Measurements from ENCODE around the gene SORBS1. TPM values are rescaled to one million over a fixed set of nuclear protein-coding genes. Genes with fewer than 3 reads are reported as not detected.

SORBS1 gene
- total and polyA plus RNA-seq, 2 experiments from 2014 or later, result 0.65 to 1.2 TPM

DNA sequence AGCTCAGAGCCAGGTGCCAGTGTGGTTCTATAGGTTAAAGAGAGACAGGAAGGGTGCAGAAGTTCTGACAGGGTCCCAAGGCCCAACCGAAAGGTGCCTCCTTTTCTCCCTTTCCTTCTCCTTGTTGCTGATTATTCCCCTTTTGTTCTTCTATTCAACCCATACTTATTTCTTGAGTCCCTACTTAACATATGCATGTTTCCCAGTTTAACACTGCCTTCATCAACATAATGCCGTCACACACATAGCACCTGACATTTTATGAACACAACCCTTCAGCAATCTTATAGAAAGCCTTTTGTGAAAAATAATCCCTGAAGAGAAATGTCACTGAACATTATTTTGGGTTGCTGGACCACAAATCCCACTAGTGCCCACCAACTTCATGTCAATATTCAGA, 39.1 kb downstream of the SORBS1 start:
- H3F3A ChIP-seq (ENCODE audit: insufficient read depth), result 0 out of 2 replicates have a peak, but pooled peaks cover 5% of the 10 kb centered on the region
- in situ Hi-C loops (cut with MboI), result no loop called here
- H3K4me3 ChIP-seq, result no peak overlapping the region
- H4K20me1 ChIP-seq (ENCODE audit: insufficient read depth), result no peaks in the 10 kb centered on the region
- DNase-seq, result no peak
- 83 to 91% methylated on average over 2 of the region's 2 CpGs for WGBS, 2 experiments (ENCODE audit: low coverage in 1 of 2, low lambda C conversion rate in 2 of 2, missing lambda C conversion rate in 2 of 2)
- no peak overlapping the region for H3K27ac ChIP-seq
- H3K9me3 ChIP-seq (ENCODE audit: low read depth), result no peaks in the 10 kb centered on the region
- no peaks in the 10 kb centered on the region for H3K9me2 ChIP-seq (ENCODE audit: insufficient read depth)
- H3K79me2 ChIP-seq (ENCODE audit: insufficient read depth), result no peaks in the 10 kb centered on the region
- H3K36me3 ChIP-seq (ENCODE audit: low read depth), result no peaks in the 10 kb centered on the region
- H2AFZ ChIP-seq, result no peak overlapping the region
- peaks cover 9% of the 10 kb centered on the region for H3K4me1 ChIP-seq (ENCODE audit: insufficient read depth)
- H3K27me3 ChIP-seq (replicated peaks; ENCODE audit: insufficient read depth), result no peaks in the 10 kb centered on the region
- H3K9ac ChIP-seq, result no peak overlapping the region
- TF ChIP-seq EZH2phosphoT487 (IDR thresholded peaks at IDR 0.05; ENCODE audit: insufficient read depth, low read depth), result no peak
- TF ChIP-seq EZH2 (IDR thresholded peaks at IDR 0.05; ENCODE audit: insufficient read depth, poor library complexity, severe bottlenecking), result no peak
- H3K4me2 ChIP-seq (ENCODE audit: unreplicated experiment), result no peak overlapping the region

DNA sequence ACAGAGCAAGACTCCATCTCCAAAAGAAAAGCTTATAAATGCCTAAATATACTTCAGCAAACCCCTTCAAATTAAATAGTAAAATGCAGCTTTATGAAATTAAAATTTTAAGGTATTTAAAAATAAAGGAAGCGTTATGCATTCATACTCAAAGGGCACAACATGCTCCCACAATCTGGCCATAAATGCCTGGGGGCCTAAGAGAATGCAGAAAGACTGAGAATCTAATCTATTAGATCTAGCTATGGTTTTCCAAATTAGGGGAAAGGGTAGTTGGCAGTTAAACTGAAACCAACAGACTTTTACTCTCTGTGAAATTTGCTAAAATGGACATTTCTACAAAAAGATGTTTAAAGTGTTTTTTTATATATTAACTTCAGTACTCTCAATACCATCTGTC, 40.6 kb downstream of the SORBS1 start:
- no peaks in the 10 kb centered on the region for H4K20me1 ChIP-seq (ENCODE audit: insufficient read depth)
- no peak for DNase-seq
- 88 to 91% methylated on average over 1 of the region's 1 CpG for WGBS, 2 experiments (ENCODE audit: low coverage in 1 of 2, low lambda C conversion rate in 2 of 2, missing lambda C conversion rate in 2 of 2)
- H3K4me1 ChIP-seq (ENCODE audit: insufficient read depth), result peaks cover 9% of the 10 kb centered on the region
- H3K9me3 ChIP-seq (ENCODE audit: low read depth), result no peaks in the 10 kb centered on the region
- no peak overlapping the region for H3K4me3 ChIP-seq
- H3K27me3 ChIP-seq (replicated peaks; ENCODE audit: insufficient read depth), result no peaks in the 10 kb centered on the region
- TF ChIP-seq EZH2 (IDR thresholded peaks at IDR 0.05; ENCODE audit: insufficient read depth, poor library complexity, severe bottlenecking), result no peak
- TF ChIP-seq EZH2phosphoT487 (IDR thresholded peaks at IDR 0.05; ENCODE audit: insufficient read depth, low read depth), result no peak
- no peak overlapping the region for H2AFZ ChIP-seq
- H3K4me2 ChIP-seq (ENCODE audit: unreplicated experiment), result no peak overlapping the region
- 0 out of 2 replicates have a peak, but pooled peaks cover 5% of the 10 kb centered on the region for H3F3A ChIP-seq (ENCODE audit: insufficient read depth)
- H3K36me3 ChIP-seq (ENCODE audit: low read depth), result no peaks in the 10 kb centered on the region
- no peak overlapping the region for H3K27ac ChIP-seq
- no peaks in the 10 kb centered on the region for H3K79me2 ChIP-seq (ENCODE audit: insufficient read depth)
- no peak overlapping the region for H3K9ac ChIP-seq
- in situ Hi-C loops (cut with MboI), result no loop called here
- H3K9me2 ChIP-seq (ENCODE audit: insufficient read depth), result no peaks in the 10 kb centered on the region

DNA sequence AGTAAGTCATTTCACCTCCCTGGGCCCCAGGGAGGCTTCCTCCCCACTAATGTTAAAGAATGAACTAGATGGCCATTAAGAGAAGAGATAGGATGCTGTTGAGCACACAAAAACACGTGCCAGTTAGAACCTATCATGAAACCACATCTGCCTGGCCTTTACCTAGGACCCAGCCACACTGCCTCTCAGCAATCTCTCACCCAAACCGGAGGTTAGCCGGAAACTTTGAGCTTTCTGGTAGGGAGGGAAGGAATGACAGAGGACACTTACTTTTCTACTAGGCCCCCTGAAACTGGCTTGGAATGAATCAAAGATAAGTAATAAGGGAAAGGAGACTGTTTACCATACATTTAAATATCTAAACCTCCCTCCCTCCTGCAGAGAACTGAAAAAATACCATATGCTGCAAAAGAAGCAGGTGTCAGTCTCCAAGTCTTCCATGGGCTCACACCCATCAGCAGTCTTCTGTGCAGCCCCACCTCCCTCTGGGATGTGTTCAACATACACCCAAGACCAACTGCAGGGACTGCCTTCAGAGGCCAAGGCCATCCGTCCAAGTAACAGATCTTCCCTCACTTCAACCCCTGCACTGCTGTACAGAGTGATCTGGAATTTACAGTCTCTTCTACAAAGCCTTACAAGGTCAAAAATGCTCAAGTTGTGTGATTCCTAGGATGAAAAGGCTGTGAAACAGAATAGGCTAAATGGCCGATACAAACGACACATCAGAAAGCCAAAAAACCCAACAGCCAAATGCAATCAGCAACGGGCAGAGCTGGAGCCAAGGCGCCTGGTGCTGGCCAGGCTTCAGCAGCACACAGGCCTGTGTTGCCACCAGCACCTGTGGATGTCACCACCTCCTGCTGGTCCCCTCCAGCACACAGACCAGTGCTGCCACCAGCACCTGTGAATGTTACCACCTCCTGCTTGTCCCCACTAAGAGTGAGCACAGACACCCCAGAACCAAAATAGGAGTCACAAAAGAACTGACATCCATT, 42.4 kb downstream of the SORBS1 start:
- H3K27me3 ChIP-seq (replicated peaks; ENCODE audit: insufficient read depth), result no peaks in the 10 kb centered on the region
- H3K4me1 ChIP-seq (ENCODE audit: insufficient read depth), result peaks cover 16% of the 10 kb centered on the region
- H3F3A ChIP-seq (ENCODE audit: insufficient read depth), result peaks cover 7% of the 10 kb centered on the region; the same call in 1 of the 2 replicates
- no peaks in the 10 kb centered on the region for H3K9me3 ChIP-seq (ENCODE audit: low read depth)
- no peaks in the 10 kb centered on the region for H3K9me2 ChIP-seq (ENCODE audit: insufficient read depth)
- no peaks in the 10 kb centered on the region for H3K36me3 ChIP-seq (ENCODE audit: low read depth)
- H3K4me2 ChIP-seq (ENCODE audit: unreplicated experiment), result no peak overlapping the region
- in situ Hi-C loops (cut with MboI), result no loop called here
- no peaks in the 10 kb centered on the region for H3K79me2 ChIP-seq (ENCODE audit: insufficient read depth)
- H3K9ac ChIP-seq, result no peak overlapping the region
- TF ChIP-seq EZH2phosphoT487 (IDR thresholded peaks at IDR 0.05; ENCODE audit: insufficient read depth, low read depth), result no peak
- TF ChIP-seq EZH2 (IDR thresholded peaks at IDR 0.05; ENCODE audit: insufficient read depth, poor library complexity, severe bottlenecking), result no peak
- no peak overlapping the region for H3K27ac ChIP-seq
- WGBS, 2 experiments (ENCODE audit: low coverage in 1 of 2, low lambda C conversion rate in 2 of 2, missing lambda C conversion rate in 2 of 2), result 66 to 72% methylated on average over 8 of the region's 8 CpGs
- DNase-seq, result no peak
- H2AFZ ChIP-seq, result no peak overlapping the region
- H3K4me3 ChIP-seq, result no peak overlapping the region
- H4K20me1 ChIP-seq (ENCODE audit: insufficient read depth), result no peaks in the 10 kb centered on the region

DNA sequence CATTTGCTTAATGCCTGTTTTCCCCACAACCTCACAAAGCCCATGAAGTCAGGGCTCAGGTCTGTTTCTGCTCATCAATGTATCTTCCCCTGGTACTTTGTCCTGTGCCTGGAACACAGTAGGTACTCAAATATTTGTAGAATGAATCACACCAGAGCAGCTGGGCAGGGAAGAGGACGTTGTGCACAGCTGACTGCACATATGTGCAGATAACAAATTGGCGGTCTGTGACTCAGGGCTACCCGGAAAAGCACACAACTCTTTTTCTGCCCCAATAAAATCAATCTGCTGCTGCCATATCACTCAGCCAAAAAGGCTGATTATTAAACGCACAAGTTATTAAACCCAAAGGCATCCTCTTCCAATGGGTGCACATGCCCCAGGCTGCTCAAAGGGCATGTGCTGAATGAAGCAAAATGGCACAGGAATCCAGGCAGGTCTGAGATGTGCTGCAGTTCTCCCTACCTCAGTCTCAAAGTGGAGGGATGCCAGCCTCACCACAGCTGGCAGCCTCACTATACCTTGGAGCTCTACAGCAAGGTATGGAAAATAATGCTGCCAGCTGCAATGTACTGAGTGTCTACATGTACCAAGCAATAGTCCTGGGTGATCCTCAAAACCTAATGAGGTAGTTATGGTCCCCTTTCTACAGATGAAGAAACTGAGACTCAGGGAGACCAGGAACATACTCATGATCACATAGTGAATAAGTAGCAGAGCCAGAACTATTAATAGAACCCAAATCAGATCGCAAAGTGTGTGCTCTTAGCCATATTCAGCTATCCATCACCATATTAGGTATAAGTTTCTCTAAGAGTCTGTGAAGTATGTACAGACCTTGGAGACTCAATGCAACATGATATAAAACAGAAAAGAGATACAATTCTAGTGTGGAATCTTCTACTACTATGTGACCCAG, 43.4 kb downstream of the SORBS1 start:
- in situ Hi-C loops (cut with MboI), result no loop called here
- Histone ChIP-seq H4K20me1 (ENCODE audit: insufficient read depth) (no peaks in the 10 kb centered on the region), H3K4me2 (ENCODE audit: unreplicated experiment) (no peak overlapping the region), H3K27ac (no peak overlapping the region), H3K9ac (no peak overlapping the region), H3K4me1 (ENCODE audit: insufficient read depth) (peaks cover 22% of the 10 kb centered on the region), H3F3A (ENCODE audit: insufficient read depth) (peaks cover 9% of the 10 kb centered on the region; the same call in 1 of the 2 replicates), H3K9me3 (ENCODE audit: low read depth) (no peaks in the 10 kb centered on the region), H3K9me2 (ENCODE audit: insufficient read depth) (no peaks in the 10 kb centered on the region), H3K4me3 (no peak overlapping the region), H3K79me2 (ENCODE audit: insufficient read depth) (no peaks in the 10 kb centered on the region), H3K36me3 (ENCODE audit: low read depth) (no peaks in the 10 kb centered on the region), H2AFZ (no peak overlapping the region), H3K27me3 (replicated peaks; ENCODE audit: insufficient read depth) (no peaks in the 10 kb centered on the region)
- 25 to 29% methylated on average over 5 of the region's 5 CpGs for WGBS, 2 experiments (ENCODE audit: low coverage in 1 of 2, low lambda C conversion rate in 2 of 2, missing lambda C conversion rate in 2 of 2)
- no peak for TF ChIP-seq EZH2phosphoT487 (IDR thresholded peaks at IDR 0.05; ENCODE audit: insufficient read depth, low read depth)
- no peak for TF ChIP-seq EZH2 (IDR thresholded peaks at IDR 0.05; ENCODE audit: insufficient read depth, poor library complexity, severe bottlenecking)
- peak; percentile 57 for DNase-seq

Measured in GM23248 (cell line).